HepG2 (cell line): ENCODE measurements around the gene COQ8A. TPM values are rescaled to one million over a fixed set of nuclear protein-coding genes. Genes with fewer than 3 reads are reported as not detected.

Experiments used
- ARID2 ChIP-seq: sonication (generic); formaldehyde crosslinking; IDR thresholded peaks from 2 replicates; pipeline ENCODE4 v1.8.1; 2022; ENCODE audit warnings: mild to moderate bottlenecking, missing genetic modification reagents, borderline replicate concordance
- ETV6 ChIP-seq: sonication (generic); formaldehyde crosslinking; conservative IDR thresholded peaks from 2 replicates; pipeline ENCODE4 v1.4.0; 2020; ENCODE audit warnings: missing genetic modification reagents
- HOXA7 ChIP-seq: sonication (generic); formaldehyde crosslinking; IDR thresholded peaks from 2 replicates; pipeline ENCODE4 v1.8.1; 2022; ENCODE audit warnings: mild to moderate bottlenecking, missing genetic modification reagents, moderate library complexity
- MAF1 ChIP-seq: sonication (generic); formaldehyde crosslinking; IDR thresholded peaks from 2 replicates; pipeline ENCODE4 v1.5.0; 2020; ENCODE audit warnings: missing genetic modification reagents, borderline replicate concordance
- NCOR1 ChIP-seq: fragments of 200-600 bp; sonication (generic); IDR thresholded peaks from 2 replicates; pipeline ENCODE4 v1.7.0; 2017; ENCODE audit warnings: antibody characterized with exemption, low read length, borderline replicate concordance
- RELA ChIP-seq: sonication (generic); formaldehyde crosslinking; IDR thresholded peaks from 2 replicates; pipeline ENCODE4 v1.4.0; 2020; ENCODE audit warnings: missing genetic modification reagents
- SKI ChIP-seq: fragments of 450-650 bp; IDR thresholded peaks from one replicate; pipeline ENCODE4 v1.6.1; 2018; ENCODE audit warnings: mild to moderate bottlenecking; ENCODE audit not compliant: partially characterized antibody
- SNAPC2 ChIP-seq: sonication (generic); formaldehyde crosslinking; IDR thresholded peaks from 2 replicates; pipeline ENCODE4 v1.8.1; 2022; ENCODE audit warnings: mild to moderate bottlenecking, missing genetic modification reagents
- SUZ12 ChIP-seq: fragments of 150-350 bp; IDR thresholded peaks from 2 replicates; pipeline ENCODE4 v1.6.1; 2014; ENCODE audit warnings: low read depth, low read length
- TBL1XR1 ChIP-seq: fragments of 150-350 bp; IDR thresholded peaks from 2 replicates; pipeline ENCODE4 v1.6.1; 2014; ENCODE audit warnings: borderline replicate concordance, low read length; ENCODE audit not compliant: partially characterized antibody
- ZBTB7B ChIP-seq: sonication (generic); formaldehyde crosslinking; IDR thresholded peaks from 2 replicates; pipeline ENCODE4 v1.4.0; 2020; ENCODE audit warnings: missing genetic modification reagents
- ZNF24 ChIP-seq: fragments of 450-650 bp; IDR thresholded peaks from 2 replicates; pipeline ENCODE4 v1.6.1; 2017; ENCODE audit warnings: antibody characterized with exemption, mild to moderate bottlenecking
- ZNF382 ChIP-seq: sonication (generic); formaldehyde crosslinking; IDR thresholded peaks from 2 replicates; pipeline ENCODE4 v1.5.0; 2020; ENCODE audit warnings: missing genetic modification reagents, mild to moderate bottlenecking, borderline replicate concordance
- ZNF615 ChIP-seq: sonication (generic); formaldehyde crosslinking; IDR thresholded peaks from 2 replicates; pipeline ENCODE4 v1.5.0; 2020; ENCODE audit warnings: mild to moderate bottlenecking, missing genetic modification reagents, borderline replicate concordance
- polyA plus RNA-seq, 8 experiments: library from polyadenylated mRNA; depleted of rRNA in 3 of 8; stranded (reverse) in 7 of 8; unstranded in 1 of 8; fragments of >200 nt; fragmentation: Illumina TruSeq in 4 of 8; extraction: Trizol in 4 of 8; gene quantifications; 2 replicates each; pipeline versions ENCODE4 v1.2.1 to v1.2.3, GENCODE V29; 2011 to 2016; ENCODE audit warnings: low read depth in 4 of 8, missing spikeins in 1 of 8, mixed read lengths in 1 of 8; ENCODE audit not compliant: insufficient read depth in 1 of 8
- total RNA-seq, 5 experiments: library from RNA; depleted of rRNA; stranded (reverse); fragments of >200 nt; fragmentation: Illumina TruSeq; extraction: Trizol; gene quantifications; 2 replicates each; pipeline ENCODE4 v1.2.3, GENCODE V29; 2016; ENCODE audit warnings: low read depth in 1 of 5
- TF ChIP-seq, protein P1 (sequence below): sonication (generic); formaldehyde crosslinking; IDR thresholded peaks from 2 replicates; pipeline ENCODE4 v1.5.1; 2020; ENCODE audit warnings: mild to moderate bottlenecking, missing genetic modification reagents, moderate library complexity
- TF ChIP-seq, protein P2 (sequence below): sonication (generic); formaldehyde crosslinking; IDR thresholded peaks from 2 replicates; pipeline ENCODE4 v1.8.0; 2022; ENCODE audit warnings: missing genetic modification reagents, mild to moderate bottlenecking, moderate library complexity, borderline replicate concordance
- TF ChIP-seq, protein P3 (sequence below): IDR thresholded peaks from 2 replicates; pipeline ENCODE4 v1.6.1; 2016; ENCODE audit warnings: low read depth, control low read depth
- TF ChIP-seq, protein P4 (sequence below): sonication (generic); formaldehyde crosslinking; IDR thresholded peaks from 2 replicates; pipeline ENCODE4; 2020; ENCODE audit warnings: missing genetic modification reagents, mild to moderate bottlenecking, borderline replicate concordance

COQ8A gene
- total and polyA plus RNA-seq, 2 of the 13 experiments (the other 11 are each of a cell fraction or from before 2014, with no cell fraction given), result 60.4 to 88.7 TPM

DNA sequence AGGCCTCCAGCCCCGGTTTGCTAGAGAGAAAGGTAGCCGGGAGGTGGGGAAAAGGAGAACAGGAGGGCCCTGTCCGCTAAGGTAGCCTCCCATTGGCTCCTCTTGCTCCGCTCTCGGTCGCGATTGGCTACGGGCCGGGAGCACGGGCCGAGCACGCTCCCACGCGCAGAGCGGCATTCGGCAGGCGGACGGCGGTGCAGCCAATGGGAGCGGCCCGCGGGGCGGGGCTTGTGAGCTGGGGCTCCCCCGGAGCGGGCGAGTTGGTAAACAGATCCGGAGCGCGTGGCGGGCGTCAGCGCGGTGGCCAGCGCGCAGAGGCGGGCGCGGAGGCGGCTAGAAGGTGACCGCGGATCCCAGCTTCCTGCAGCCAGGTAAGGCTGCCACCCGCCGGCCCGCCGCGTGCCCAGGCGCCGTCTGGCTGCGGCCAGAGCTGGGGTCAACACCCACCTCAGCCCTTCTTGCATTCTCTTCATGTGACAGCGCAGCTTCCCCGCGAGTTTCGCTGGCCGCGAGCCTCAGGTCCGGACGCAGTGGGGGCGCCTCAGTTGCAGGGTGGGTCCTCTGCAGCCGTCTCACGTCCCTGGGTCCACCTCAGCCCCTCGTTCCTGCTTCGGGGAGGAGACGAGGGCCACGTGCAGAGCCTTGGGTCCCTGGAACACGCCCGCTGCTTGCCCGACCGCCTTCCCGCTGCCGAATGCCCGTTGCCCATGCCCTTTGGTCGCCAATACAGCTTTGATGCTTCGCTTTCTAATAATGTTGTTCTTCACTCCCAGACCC, at the start of gene COQ8A (continued):
- TF ChIP-seq, protein P1, sequence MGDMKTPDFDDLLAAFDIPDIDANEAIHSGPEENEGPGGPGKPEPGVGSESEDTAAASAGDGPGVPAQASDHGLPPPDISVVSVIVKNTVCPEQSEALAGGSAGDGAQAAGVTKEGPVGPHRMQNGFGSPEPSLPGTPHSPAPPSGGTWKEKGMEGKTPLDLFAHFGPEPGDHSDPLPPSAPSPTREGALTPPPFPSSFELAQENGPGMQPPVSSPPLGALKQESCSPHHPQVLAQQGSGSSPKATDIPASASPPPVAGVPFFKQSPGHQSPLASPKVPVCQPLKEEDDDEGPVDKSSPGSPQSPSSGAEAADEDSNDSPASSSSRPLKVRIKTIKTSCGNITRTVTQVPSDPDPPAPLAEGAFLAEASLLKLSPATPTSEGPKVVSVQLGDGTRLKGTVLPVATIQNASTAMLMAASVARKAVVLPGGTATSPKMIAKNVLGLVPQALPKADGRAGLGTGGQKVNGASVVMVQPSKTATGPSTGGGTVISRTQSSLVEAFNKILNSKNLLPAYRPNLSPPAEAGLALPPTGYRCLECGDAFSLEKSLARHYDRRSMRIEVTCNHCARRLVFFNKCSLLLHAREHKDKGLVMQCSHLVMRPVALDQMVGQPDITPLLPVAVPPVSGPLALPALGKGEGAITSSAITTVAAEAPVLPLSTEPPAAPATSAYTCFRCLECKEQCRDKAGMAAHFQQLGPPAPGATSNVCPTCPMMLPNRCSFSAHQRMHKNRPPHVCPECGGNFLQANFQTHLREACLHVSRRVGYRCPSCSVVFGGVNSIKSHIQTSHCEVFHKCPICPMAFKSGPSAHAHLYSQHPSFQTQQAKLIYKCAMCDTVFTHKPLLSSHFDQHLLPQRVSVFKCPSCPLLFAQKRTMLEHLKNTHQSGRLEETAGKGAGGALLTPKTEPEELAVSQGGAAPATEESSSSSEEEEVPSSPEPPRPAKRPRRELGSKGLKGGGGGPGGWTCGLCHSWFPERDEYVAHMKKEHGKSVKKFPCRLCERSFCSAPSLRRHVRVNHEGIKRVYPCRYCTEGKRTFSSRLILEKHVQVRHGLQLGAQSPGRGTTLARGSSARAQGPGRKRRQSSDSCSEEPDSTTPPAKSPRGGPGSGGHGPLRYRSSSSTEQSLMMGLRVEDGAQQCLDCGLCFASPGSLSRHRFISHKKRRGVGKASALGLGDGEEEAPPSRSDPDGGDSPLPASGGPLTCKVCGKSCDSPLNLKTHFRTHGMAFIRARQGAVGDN (CRISPR knock-in tag), result peak; percentile 94
- TF ChIP-seq, protein P2, sequence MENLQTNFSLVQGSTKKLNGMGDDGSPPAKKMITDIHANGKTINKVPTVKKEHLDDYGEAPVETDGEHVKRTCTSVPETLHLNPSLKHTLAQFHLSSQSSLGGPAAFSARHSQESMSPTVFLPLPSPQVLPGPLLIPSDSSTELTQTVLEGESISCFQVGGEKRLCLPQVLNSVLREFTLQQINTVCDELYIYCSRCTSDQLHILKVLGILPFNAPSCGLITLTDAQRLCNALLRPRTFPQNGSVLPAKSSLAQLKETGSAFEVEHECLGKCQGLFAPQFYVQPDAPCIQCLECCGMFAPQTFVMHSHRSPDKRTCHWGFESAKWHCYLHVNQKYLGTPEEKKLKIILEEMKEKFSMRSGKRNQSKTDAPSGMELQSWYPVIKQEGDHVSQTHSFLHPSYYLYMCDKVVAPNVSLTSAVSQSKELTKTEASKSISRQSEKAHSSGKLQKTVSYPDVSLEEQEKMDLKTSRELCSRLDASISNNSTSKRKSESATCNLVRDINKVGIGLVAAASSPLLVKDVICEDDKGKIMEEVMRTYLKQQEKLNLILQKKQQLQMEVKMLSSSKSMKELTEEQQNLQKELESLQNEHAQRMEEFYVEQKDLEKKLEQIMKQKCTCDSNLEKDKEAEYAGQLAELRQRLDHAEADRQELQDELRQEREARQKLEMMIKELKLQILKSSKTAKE (CRISPR knock-in tag), result peak; percentile 0; the same call in 1 of the 2 replicates
- TF ChIP-seq ARID2 (no peak), SNAPC2 (CRISPR knock-in tag) (no peak), RELA (no peak), ZNF24 (no peak), ZNF615 (no peak), MAF1 (no peak; the same call in 1 of the 2 replicates), SKI (no peak), ZBTB7B (no peak), ZNF382 (no peak), NCOR1 (no peak), HOXA7 (CRISPR knock-in tag) (no peak), TBL1XR1 (no peak), SUZ12 (no peak), ETV6 (no peak)
- TF ChIP-seq, protein P3, sequence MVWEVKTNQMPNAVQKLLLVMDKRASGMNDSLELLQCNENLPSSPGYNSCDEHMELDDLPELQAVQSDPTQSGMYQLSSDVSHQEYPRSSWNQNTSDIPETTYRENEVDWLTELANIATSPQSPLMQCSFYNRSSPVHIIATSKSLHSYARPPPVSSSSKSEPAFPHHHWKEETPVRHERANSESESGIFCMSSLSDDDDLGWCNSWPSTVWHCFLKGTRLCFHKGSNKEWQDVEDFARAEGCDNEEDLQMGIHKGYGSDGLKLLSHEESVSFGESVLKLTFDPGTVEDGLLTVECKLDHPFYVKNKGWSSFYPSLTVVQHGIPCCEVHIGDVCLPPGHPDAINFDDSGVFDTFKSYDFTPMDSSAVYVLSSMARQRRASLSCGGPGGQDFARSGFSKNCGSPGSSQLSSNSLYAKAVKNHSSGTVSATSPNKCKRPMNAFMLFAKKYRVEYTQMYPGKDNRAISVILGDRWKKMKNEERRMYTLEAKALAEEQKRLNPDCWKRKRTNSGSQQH (CRISPR knock-in tag), result no peak
- TF ChIP-seq, protein P4, sequence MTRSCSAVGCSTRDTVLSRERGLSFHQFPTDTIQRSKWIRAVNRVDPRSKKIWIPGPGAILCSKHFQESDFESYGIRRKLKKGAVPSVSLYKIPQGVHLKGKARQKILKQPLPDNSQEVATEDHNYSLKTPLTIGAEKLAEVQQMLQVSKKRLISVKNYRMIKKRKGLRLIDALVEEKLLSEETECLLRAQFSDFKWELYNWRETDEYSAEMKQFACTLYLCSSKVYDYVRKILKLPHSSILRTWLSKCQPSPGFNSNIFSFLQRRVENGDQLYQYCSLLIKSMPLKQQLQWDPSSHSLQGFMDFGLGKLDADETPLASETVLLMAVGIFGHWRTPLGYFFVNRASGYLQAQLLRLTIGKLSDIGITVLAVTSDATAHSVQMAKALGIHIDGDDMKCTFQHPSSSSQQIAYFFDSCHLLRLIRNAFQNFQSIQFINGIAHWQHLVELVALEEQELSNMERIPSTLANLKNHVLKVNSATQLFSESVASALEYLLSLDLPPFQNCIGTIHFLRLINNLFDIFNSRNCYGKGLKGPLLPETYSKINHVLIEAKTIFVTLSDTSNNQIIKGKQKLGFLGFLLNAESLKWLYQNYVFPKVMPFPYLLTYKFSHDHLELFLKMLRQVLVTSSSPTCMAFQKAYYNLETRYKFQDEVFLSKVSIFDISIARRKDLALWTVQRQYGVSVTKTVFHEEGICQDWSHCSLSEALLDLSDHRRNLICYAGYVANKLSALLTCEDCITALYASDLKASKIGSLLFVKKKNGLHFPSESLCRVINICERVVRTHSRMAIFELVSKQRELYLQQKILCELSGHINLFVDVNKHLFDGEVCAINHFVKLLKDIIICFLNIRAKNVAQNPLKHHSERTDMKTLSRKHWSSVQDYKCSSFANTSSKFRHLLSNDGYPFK (CRISPR knock-in tag), result peak; percentile 13; the same call in 1 of the 2 replicates
